ENCODE data around the gene RGS6.
"Not testable (repeated sequence)": the region's sequence is repeated elsewhere in the genome, so short reads cannot be mapped to it uniquely, and the experiment has no call there.

RGS6 gene

DNA sequence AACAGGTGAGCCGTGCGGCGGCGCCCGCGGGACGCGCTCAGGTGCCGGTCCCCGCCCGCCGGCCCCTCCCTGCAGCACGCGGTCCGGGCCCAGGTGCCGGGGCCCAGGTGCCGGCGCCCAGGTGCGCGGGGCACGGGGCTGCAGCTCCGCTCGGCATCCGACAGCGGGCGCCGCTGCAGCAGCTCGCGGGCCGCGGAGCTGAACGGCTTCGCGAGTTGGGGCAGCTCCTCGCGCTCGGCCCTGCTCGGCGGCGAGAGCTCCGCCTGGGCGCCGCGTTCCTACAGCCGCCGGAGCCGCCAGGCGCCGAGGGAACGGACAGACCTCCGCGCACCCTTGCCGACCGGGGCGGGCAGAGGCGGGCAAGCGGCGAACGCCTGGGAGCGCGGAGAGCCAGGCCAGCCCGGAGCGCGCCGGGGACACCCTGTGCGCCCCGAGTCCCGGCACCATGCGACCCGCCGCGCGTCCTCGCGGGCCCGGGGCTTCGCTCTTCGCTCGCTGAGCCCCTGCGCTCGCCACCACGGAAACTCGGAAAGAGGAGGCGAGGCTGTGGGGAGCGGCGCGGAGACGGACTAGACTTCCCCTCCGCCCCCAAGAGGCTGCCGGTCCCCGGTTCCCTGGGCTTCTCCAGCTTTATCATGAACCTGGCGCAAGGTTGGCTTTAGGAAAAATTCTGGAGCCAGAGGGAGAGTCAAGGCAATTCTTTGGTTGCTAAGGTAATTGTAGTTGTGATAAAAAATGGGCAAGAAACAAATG lies at the start of gene RGS6:
RGS6 (plus strand) TSS at position 201 of the 753 bp plus-strand sequence.
- no peak for DNase-seq (ENCODE audit: low read depth)

DNA sequence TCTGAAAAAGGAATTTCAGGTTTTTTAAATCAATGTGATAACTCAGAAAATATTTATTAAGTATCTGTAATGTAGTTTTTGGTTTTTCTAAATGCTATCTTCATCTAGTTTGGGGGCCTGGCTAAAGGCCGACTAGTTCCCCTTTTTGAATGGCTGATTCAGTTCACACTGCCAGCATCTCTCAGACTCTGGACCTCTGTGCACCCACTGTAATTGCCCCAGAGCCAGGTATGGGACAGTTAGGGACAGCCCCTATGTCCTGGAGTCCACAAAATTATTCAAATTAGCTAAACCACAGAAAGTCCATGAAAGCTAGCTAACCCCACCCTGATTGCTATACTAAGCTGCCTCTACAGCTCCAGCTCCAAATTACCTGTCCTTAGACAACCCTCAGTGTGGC lies 49.1 kb upstream of the RGS6 start:
- DNase-seq (ENCODE audit: low read depth): no peak

DNA sequence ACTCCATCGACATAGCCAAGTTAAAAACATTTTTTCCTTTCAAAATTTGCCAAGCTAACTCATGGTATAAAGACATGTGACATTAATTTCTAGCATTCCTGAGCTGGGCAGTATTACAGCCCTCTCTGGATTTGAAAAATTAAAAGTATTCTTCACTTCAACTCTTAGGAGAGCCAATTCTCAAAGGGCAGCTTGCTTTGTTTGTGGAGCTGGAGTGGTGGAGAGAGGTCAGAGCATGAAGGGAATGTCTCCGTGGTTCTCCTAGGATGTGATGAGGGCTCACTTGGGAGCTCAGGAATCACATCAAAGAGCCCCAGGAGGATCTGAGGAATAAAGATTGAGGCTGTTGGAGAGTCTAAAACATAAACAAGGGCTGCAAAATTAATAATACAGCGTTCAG lies 46.9 kb upstream of the RGS6 start:
- DNase-seq (ENCODE audit: low read depth): no peak

DNA sequence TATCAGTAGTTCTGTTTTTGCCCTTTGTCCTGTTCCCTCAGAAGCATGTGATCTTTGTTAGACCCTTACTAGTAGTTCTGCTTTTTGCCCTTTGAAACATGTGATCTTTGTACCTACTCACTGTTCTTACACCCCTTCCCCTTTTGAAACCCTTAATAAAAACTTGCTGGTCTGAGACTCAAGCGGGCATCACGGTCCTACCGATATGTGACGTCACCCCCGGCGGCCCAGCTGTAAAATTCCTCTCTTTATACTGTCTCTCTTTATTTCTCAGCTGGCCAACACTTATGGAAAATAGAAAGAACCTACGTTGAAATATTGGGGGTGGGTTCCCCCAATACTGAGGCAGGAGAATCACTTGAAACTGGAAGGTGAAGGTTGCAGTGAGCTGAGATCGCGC lies 44.4 kb upstream of the RGS6 start:
- not testable (repeated sequence) for DNase-seq (ENCODE audit: low read depth)

DNA sequence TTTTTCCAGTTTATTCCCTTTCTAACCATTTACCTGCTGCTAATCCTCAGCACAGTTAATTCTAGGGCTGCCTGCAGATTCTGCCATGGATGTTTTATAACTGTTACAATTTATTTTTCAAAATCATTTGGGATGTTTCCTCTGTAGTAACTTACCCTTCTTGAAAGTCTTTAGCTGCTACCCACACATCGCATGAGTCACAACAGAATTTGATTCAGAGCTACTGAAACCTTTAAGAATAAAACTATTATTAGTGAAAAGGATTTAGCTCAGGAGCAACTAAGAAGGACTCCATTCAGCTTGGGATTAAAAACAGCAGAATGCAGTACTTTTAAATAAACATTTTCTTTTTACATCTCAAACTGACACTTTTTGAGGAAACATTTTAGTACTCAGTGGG lies 41.7 kb upstream of the RGS6 start:
- no peak for DNase-seq (ENCODE audit: low read depth)

DNA sequence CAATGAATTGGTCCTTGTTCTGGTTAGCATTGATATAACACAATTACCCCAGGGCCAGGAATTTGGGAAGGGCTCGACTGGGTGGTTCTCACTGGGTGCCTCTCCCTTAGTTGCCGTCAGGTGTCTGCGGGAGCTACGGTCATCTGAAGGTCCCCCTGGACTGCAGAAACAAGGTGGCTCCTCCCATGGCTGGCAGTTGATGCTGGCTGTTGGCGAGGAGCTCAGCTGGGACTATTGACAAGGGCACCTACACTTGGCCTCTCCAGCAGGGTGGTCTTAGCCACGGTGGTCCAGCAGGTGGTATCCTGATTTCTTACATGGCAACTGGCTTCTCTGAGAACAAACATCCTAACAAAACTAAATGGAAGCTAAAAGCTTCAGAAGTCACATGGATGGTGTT lies 41.0 kb upstream of the RGS6 start:
- no peak for DNase-seq (ENCODE audit: low read depth)

DNA sequence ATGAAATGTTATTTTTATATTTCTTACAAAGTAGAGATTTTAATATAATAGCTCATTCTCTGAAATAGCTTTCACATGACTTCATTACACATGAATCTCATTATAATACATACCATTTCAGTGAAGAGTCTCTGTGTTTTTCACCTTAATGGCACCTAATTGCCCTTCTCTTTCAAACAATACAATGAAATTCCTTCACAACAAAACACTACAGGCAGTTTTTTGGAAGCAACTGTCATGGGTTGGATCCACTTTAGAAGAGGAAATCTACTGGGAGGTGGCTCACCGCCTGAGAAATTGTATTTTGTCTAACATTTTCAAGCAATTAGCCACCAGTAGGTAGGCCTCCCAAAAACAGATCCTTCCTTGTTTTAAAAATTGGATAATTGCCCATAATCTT lies 40.3 kb upstream of the RGS6 start:
- no peak for DNase-seq (ENCODE audit: low read depth)

DNA sequence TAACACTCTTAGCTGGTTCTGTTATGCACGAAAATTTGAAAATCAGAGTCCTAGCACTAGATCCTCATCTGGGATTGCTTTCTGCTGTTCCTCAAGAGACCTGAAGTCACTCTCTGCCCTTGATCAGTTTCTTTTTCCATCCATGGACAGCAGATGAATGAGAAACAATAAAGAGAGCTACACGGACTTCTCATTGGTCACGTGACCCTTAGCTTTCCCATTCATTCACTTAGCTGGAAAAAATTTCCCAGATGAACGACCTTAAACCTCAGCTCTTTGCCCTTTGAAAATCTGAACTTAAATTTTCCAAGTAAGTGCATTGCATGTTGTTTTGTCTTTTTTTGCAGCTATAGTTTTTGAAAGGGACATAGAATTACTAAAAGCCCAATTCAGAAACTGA lies 27.2 kb upstream of the RGS6 start:
- DNase-seq (ENCODE audit: low read depth): no peak

DNA sequence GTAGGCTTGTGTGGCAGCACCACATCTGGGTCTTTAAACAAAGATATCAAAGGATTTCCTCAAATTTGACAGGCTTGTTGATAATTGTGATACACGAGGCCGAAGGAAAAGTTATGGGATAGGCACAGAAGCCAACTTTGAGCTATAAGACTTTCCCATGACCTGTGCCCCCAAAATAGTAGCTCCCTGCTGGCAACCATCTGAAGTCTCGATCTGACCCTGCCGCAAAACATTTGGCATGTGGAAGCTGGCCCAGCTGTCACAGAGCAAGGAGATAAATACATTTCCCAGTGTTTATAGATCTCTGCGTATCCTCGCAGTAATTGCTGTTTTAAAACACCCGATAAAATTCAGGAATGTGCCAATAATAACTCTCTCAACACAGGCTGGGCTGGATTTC lies 26.4 kb upstream of the RGS6 start:
- DNase-seq (ENCODE audit: low read depth): no peak

DNA sequence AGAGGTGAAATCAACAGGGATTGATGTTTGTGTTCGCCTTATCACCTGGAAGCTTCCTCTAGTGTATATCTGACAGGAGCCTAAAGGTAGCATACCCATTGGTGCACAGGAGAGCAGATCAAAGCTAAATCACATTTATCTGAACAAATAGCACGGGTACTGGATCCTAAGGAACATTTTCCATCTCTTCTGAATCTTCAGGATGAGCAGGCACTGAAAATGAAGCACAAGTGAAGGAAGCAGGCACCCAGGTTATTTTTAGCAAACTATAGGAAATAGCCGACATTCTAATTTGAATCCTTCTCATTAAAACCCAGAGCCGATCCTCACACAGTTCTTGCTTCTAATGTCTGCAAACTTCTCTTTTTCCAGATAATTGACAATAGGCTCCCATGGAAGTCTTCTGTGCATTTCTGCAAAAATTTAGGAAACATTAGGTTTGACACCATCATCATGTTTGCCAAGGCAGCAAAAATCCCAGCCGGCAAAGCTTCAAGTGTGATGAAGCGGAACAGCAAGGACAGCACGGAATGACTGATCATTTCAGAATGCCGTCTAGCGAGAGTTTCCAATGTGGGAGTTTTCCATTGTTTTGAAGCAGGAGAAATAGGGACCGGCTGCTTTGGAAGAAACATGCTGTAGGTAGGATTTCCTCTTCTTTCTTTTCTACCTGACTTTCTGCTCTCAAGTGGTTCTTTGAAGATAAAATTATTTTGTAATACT lies 24.3 kb upstream of the RGS6 start:
- no peak for DNase-seq (ENCODE audit: low read depth)

DNA sequence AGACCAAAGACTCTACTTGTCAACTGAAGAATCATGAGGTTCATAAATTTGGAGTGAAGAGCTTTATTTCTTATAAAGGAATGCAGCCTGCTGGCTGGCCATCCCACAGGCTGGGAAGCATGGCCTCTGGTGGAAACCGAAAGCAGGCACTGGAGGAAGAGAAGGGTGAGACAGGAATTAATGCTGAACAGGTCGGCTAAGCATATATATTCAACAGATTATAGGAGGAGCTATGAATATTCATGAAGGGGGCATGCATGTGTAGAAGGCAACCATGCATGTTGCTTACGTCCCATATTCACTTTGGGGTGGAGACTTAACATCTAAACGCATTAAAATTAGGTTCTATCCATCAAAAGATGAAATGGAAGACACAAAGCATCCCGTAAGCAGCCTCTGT lies 20.6 kb upstream of the RGS6 start:
- no peak for DNase-seq (ENCODE audit: low read depth)

DNA sequence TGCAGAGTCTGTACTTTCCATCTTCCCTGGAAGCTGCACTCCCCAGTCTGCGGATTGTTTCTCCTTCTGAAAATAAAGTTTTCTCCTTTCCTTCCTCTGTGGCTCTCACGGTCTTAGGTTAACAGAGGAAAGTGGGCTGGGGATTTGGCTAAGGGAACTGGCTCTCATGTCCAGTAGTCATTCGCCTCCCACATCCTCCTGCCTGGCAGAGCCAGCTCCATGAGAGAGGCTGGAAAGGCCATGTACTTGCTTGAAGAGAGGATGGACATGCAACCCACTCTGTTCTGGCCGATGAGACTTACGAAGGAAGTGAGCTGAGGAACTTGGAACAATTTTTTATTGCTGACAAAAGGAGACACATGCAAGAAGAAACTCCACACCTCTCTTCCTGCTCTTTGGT lies 18.9 kb upstream of the RGS6 start:
- DNase-seq (ENCODE audit: low read depth): no peak

DNA sequence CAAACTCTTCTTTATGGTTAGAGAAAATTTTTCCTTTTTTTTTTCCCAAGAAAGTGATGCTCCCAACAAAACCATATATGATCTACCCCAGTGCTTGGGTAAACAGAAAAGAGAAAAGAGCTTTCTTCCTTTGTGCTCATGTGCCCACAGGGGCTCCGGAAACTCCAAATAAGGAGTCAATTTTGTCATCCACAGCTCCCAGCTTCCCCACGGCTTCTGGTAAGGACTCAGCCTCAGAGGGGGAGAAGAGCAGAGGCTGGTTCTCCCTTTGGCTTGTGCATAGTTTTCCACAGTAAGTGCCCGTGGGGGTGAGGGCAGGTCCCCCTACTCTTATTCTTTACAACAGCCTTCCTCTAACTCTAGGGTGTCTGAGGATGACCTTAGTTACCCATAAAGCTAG lies 13.3 kb upstream of the RGS6 start:
- DNase-seq (ENCODE audit: low read depth): no peak

DNA sequence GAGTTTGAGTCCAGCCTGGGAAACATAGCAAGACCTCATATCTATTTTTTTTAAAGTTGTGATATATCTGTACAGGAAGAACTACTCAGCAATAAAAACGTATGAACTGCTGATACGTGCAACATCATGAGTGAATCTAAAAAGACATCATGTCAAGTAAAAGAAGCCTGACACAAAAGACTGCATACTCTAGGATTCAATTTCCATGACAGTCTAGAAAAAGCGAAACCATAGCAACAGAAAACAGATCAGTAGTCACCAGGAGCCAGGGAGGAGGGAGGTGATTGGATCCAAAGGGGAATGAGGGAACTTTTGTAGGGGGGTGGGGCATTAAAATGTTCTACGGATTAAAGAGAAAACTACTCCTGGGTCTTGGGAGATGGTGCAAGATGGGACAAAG lies 8.7 kb upstream of the RGS6 start:
- DNase-seq (ENCODE audit: low read depth): no peak

DNA sequence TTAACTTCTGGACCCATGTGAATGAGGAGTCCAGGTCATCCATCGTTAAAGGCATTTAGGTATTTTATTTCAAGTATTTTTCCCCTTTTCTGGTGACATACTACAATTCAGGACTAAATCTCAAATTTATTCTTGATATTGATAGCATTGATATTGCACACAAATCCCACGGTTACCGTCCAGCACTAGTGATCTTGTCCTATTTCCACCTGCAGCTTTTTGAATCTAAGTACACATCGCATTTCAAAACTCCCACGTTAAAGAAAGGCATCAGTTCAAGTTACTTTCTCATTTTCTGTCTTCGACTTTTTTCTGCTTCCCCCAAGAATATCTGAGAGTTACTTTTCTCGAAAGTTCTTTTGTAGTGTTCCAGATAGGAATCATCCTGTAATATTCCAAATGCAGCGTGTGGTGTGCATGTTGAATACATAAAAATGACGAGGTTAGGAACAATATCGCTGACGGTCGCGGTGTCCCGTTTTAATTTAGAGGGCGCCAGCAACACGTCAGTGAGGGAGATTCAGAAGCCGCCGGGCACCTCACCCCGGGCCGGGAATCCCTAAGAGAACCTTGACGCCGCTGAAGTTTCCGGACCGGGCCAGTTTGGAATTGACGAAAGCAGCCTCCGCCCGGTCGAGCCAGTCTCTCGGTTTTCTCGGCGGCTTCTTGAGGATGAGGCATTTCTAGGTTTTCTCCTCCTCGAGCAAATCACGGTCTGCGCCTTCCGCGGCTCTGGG lies 569 bp upstream of the RGS6 start:
- DNase-seq (ENCODE audit: low read depth): no peak

DNA sequence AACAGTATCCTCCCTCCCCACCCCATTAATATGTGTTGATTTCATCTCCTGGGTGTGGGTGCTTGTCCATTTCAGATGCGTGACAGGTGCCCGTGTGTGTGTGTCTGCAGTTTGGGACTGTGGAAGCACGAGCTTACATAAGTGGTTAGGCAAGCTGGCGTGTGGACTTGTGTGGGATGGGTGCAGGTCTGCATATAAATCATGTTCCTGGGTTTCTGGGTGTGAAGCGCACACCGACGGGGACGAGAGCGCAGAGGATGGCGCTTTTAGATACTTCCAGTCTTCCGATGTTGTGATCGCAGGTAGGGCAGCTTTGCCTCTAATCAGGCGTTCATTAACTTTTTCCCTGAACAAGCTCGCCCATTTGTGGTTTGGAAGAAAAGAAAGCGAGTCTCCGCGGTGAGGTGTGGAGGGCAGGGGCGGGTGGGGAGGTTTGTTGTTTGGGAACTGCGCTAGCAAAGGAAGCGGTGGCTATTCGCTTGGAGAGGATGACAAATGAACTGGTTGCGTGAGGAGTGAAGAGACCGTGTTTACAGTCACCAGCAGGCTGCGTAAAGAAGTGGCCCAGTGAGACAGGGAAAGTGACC lies 865 bp downstream of the RGS6 start:
- no peak for DNase-seq (ENCODE audit: low read depth)

DNA sequence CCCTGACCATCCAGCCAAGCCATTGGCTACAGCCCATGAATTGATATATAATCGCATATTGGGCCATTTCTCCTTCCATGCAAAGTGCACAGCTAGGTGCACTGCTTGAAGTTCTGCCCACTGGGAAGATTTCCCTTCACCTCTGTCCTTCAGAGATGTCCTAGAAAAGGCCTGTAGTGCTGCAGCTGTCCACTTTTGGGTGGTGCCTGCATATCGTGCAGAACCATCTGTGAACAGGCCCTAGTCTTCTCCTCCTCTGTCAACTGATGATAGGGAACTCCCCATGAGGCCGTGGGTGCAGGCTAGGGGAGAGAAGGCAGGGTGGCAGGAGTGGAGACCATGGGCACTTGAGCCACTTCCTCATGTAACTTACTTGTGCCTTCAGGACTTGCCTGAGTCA lies 6.0 kb downstream of the RGS6 start:
- not testable (repeated sequence) for DNase-seq (ENCODE audit: low read depth)

DNA sequence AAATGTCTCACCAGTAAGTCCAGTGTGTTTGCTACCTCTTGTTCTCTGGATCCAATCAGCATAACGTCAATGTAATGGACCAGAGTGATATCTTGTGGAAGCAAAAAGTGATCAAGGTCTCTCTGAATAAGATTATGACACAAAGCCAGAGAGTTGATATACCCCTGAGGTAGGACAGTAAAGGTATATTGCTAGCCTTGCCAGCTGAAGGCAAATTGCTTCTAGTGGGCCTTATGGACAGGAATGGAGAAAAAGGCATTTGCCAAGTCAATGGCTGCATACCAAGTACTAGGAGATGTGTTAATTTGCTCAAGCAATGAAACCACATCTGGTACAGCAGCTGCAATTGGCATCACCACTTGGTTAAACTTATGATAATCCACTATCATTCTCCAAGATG lies 7.1 kb downstream of the RGS6 start:
- not testable (repeated sequence) for DNase-seq (ENCODE audit: low read depth)

DNA sequence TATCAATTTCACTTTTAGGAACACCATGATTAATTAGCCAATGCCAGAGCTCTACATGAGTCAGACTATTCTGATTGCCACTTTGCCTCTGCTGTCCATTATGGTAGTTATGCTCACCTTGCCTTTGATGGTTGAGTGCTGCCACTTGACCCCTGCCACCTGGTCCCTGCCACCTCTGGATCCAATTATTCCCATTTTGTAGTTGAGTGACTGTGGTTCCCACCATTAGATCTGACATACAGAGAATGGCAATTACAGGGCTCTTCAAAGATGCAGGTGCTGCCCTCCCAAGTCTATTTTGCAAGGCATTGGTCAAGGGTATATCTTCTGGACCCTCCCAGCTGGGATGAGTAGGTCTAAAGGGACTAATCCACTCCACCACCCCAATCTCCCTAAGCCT lies 8.3 kb downstream of the RGS6 start:
- DNase-seq (ENCODE audit: low read depth): not testable (repeated sequence)

DNA sequence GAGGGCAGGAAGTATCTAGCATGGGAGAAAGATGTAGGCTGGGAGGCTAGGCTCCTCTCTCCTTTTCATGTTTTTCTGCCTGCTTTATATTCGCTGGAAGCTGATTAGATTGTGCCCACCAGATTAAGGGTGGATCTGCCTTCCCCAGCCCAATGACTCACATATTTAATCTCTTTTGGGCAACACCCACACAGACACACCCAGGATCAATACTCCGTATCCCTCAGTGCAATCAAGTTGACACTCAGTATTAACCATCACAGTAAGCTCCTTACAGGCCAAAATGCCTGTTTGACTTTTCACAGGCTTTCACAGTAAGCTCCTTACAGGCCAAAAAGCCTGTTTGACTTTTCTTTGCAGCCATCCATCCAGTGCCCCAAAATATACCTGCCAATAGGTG lies 9.4 kb downstream of the RGS6 start:
- DNase-seq (ENCODE audit: low read depth): not testable (repeated sequence)

DNA sequence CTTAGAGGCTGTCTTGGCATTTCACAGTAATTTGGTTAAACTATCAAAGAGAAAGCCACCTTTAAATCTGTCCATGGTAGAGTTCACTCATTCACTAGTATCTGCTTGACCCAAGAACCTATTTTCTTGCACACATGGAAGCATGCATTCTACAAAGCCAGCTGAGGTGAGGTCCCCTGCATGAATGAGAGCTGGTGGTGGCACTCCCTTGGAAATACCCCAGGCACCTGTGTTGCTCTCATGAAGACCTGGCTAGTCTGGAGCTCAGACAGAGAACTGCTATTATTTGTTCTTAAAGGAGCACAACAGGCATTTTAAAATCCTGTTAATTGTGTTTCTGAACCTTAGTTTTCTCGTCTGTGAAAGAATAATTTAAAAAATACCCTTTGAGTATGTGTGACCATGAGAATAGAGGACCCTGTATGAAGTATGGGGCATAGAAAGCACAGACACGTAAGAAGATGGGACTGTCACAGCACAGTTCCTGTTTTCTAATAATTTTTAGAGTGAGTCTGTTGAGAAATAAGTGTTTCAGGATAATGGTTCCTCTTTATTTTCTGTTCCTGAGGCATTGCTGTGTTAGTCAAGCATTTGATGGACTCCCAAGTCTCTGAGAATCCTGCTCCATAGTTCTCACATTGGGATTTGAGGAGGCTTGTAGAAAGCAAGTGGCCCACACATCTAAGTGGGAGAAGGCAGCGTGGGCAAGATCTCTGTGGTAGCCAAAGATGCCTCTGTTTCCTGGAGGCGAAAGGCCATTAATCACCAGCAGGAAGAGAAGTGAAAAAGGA lies 10.9 kb downstream of the RGS6 start:
- no peak for DNase-seq (ENCODE audit: low read depth)

DNA sequence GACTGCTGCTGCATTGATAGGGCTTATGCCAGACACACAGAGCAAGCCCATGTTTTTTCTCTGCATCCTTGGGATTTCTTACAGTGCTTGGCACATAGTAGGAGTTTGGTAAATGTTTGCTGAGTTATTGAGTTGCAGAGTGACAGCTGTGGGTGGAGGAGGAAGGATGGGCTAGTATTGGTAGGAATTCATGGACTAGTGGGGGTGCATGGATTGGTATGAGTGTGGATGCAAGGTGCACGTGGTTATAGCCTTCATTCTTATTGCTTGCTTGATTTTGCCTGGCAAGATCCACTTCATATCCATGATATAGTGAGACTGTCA lies 11.4 kb downstream of the RGS6 start:
- DNase-seq (ENCODE audit: low read depth): no peak

All from HS-27A (cell line).